Testis (tissue), 3 donors: ENCODE measurements around the gene STAT6. TPM values are rescaled to one million over a fixed set of nuclear protein-coding genes. Genes with fewer than 3 reads are reported as not detected.
A peak's percentile ranks its signal among the peaks of the same experiment; 100 is the strongest.

Source experiments
- DNase-seq: peaks from one replicate; pipeline ENCODE4 v3.0.0-alpha.2; 2019
- H3K27ac ChIP-seq, 2 donors: fragments of 200-600 bp; sonication (generic); one replicate each; pipeline ENCODE4 v1.5.1; 2019
- H3K27me3 ChIP-seq: fragments of 200-600 bp; sonication (generic); one replicate; pipeline ENCODE4 v1.5.1; 2019
- H3K36me3 ChIP-seq: fragments of 200-600 bp; sonication (generic); one replicate; pipeline ENCODE4 v1.5.1; 2017; ENCODE audit warnings: low read depth; ENCODE audit errors: missing control alignments
- H3K4me1 ChIP-seq: fragments of 200-600 bp; sonication (generic); one replicate; pipeline ENCODE4 v1.5.1; 2019
- H3K4me3 ChIP-seq, 2 donors: fragments of 200-600 bp; sonication (generic); one replicate each; pipeline ENCODE4 v1.5.1; 2017 to 2019
- H3K9me3 ChIP-seq: fragments of 200-600 bp; sonication (generic); one replicate; pipeline ENCODE4 v1.5.1; 2017
- POLR2A ChIP-seq: fragments of 450-650 bp; IDR thresholded peaks from one replicate; pipeline ENCODE4 v1.6.1; 2017; ENCODE audit warnings: antibody characterized with exemption, mild to moderate bottlenecking, moderate library complexity
- WGBS, 2 donors: methylation state at CpG; one replicate each; pipeline ENCODE4 v1.1.5; 2018; 5-methylcytosine and 5-hydroxymethylcytosine counted together
- intact Hi-C: fragments of 100-400 bp; cut with DNase I; formaldehyde crosslinking; loops from one replicate; pipeline ENCODE4 v1.15.1; 2023; ENCODE audit warnings: low total_unique reads
- polyA plus RNA-seq: library from polyadenylated mRNA; stranded (reverse); fragments of 350-450 nt; fragmentation: Illumina TruSeq; extraction: RNeasy Lipid Tissue Mini Kit (QIAGEN cat#74804); gene quantifications from one replicate; pipeline ENCODE4 v1.2.3, GENCODE V29; 2014; ENCODE audit warnings: low read depth, low replicate concordance; ENCODE audit not compliant: insufficient read depth
- total RNA-seq, 2 donors: library from RNA; depleted of rRNA; stranded (reverse); fragments of >200 nt; gene quantifications; one replicate each; pipeline ENCODE4 v1.2.3, GENCODE V29; 2016
- TF ChIP-seq, protein P1 (sequence below), 3 experiments: fragments of 450-650 bp in 2 of 3; fragments of 200-600 bp in 1 of 3; sonication (generic) in 1 of 3; IDR thresholded peaks; one replicate each; pipeline ENCODE4 v1.5.1; 2016 to 2019; ENCODE audit warnings: antibody characterized with exemption in 3 of 3, mild to moderate bottlenecking in 2 of 3, moderate library complexity in 1 of 3

The STAT6 gene
- total and polyA plus RNA-seq, 3 donors from 2014 or later = 53.2 to 81.5 (median 66.2) TPM

DNA sequence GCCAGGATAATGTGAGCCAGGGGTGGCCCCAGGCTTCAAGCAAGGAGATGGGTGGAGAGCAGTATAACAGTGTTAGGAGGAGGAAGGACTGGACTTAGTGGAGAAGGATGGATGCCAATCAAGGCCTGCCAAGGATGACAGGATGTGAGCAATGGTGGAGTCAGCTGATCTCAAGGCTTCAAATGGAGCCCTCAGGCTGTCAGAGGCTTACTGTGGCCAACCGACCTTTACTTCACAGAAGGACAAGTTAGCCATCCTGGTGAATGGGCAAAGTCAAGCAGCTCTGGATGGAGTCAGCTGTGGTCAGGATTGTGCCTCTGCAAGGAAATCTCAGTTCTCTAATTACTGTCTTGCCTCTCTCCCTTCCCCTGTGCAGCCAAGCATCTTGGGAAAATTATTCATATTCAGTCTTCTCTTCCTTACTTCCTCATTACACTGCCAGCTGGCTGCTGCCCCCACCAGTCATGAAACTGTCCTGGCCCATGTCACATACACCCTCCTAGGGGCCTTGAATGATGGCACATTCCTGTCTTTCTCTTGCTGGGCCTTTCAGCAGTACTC, 7.6 kb upstream of the STAT6 start:
- Histone ChIP-seq H3K4me3 (no peak overlapping the region), H3K9me3 (no peaks in the 10 kb centered on the region), H3K4me1 (no peaks in the 10 kb centered on the region), H3K27ac (no peak overlapping the region), H3K27me3 (no peaks in the 10 kb centered on the region), H3K36me3 (no peaks in the 10 kb centered on the region)
- DNase-seq = no peak
- intact Hi-C loops = loop anchor here (5.0 kb wide), 1 partner anchor 361 kb away; no protein-coding TSS in a partner anchor
- TF ChIP-seq, protein P1, sequence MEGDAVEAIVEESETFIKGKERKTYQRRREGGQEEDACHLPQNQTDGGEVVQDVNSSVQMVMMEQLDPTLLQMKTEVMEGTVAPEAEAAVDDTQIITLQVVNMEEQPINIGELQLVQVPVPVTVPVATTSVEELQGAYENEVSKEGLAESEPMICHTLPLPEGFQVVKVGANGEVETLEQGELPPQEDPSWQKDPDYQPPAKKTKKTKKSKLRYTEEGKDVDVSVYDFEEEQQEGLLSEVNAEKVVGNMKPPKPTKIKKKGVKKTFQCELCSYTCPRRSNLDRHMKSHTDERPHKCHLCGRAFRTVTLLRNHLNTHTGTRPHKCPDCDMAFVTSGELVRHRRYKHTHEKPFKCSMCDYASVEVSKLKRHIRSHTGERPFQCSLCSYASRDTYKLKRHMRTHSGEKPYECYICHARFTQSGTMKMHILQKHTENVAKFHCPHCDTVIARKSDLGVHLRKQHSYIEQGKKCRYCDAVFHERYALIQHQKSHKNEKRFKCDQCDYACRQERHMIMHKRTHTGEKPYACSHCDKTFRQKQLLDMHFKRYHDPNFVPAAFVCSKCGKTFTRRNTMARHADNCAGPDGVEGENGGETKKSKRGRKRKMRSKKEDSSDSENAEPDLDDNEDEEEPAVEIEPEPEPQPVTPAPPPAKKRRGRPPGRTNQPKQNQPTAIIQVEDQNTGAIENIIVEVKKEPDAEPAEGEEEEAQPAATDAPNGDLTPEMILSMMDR (IDR thresholded peaks at IDR 0.05) = no peak
- no peak for TF ChIP-seq POLR2A
- WGBS, 2 donors = 71 to 82% methylated on average over 1 of the region's 1 CpG

DNA sequence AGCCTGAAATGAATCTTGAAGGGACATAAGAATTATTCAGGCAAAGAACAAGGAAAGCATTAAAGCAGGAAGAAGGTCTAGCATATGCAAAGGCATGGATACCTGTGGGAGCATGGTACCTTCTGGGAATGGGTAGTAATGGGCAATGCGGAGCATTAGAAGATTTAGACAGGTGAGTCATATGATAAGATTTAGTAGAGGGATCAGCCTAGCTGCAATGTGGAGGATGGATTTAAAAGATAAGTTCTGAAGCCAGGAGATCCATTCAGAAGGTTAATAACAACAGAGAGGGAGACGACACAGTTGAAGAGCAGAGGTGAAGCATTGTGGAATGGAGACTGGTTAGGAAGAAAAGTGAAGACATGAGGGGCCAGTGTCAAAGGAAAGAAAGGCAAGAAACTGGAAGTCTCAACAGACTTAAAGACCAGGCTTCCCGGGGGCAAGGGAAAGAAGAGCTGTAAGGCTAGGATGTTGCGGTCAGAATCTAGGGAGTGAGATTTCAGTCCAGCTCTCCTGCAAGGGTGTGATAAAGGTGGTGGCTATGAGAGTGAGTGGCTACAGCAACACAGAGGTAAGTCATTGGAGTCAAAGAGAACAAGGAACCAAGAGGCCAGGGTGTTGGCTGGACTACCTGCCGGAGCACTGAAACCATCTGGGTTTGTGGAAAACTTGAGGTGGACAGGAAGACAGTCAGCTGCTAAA, 5.6 kb upstream of the STAT6 start:
- WGBS, 2 donors = 96 to 98% methylated on average over 5 of the region's 5 CpGs
- H3K4me1 ChIP-seq = no peaks in the 10 kb centered on the region
- no peak overlapping the region for H3K27ac ChIP-seq
- intact Hi-C loops = loop anchor here (5.0 kb wide), 1 partner anchor 359 kb away; no protein-coding TSS in a partner anchor
- H3K27me3 ChIP-seq = no peaks in the 10 kb centered on the region
- H3K9me3 ChIP-seq = no peaks in the 10 kb centered on the region
- no peak overlapping the region for H3K4me3 ChIP-seq
- DNase-seq = no peak
- TF ChIP-seq POLR2A = no peak
- TF ChIP-seq, protein P1 (IDR thresholded peaks at IDR 0.05) = no peak
- H3K36me3 ChIP-seq = no peaks in the 10 kb centered on the region

DNA sequence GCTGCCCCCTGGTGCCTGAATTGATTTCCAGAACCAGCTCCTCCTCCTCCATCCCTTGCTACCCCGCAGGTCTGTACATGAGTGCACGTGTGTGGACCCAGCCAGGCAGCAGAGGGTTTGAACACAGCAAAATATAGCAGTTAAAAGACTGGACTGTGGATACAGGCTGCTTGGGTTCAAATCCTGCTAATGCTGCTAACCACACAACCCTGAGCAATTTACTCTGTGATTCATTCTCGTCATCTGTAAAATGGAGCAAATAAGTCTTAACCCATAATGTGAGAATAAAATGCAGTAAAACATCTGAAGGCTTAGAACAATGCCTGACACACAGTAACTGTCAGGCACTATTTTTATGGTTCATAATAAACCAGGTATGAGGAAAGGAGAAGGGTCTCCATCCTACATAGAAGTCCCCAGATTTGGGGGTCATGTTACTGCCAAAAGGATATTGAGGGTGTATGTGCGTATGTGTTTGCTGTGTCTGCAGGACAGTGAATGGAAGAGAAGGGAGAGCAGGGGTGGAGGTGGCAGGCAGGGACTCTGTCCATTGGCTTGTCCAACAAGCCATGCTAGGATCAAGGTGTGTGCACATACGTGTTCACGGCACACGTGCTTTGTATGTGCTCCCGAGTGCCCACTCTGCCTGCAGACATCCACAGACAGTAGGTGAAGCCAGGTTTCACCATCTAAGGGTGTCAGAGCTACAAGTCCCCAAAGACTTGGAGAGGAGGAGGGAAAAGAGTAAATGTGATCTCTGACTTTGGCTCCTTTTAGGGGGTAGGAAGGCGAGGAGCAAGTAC, 1.5 kb upstream of the STAT6 start:
- 58 to 63% methylated on average over 9 of the region's 9 CpGs for WGBS, 2 donors
- peaks cover 9% of the 10 kb centered on the region for H3K4me1 ChIP-seq
- DNase-seq = peak; percentile 91
- TF ChIP-seq, protein P1 (IDR thresholded peaks at IDR 0.05) = peak in 1 of 3 experiments; percentile 78
- TF ChIP-seq POLR2A = no peak
- no peaks in the 10 kb centered on the region for H3K27me3 ChIP-seq
- H3K27ac ChIP-seq = peak overlapping the region; percentile 96 to 99
- H3K4me3 ChIP-seq = peak overlapping the region in 1 of 2 donors; percentile 71
- H3K36me3 ChIP-seq = no peaks in the 10 kb centered on the region
- intact Hi-C loops = loop anchor here (5.0 kb wide), 1 partner anchor 45 kb away; no protein-coding TSS in a partner anchor
- no peaks in the 10 kb centered on the region for H3K9me3 ChIP-seq

DNA sequence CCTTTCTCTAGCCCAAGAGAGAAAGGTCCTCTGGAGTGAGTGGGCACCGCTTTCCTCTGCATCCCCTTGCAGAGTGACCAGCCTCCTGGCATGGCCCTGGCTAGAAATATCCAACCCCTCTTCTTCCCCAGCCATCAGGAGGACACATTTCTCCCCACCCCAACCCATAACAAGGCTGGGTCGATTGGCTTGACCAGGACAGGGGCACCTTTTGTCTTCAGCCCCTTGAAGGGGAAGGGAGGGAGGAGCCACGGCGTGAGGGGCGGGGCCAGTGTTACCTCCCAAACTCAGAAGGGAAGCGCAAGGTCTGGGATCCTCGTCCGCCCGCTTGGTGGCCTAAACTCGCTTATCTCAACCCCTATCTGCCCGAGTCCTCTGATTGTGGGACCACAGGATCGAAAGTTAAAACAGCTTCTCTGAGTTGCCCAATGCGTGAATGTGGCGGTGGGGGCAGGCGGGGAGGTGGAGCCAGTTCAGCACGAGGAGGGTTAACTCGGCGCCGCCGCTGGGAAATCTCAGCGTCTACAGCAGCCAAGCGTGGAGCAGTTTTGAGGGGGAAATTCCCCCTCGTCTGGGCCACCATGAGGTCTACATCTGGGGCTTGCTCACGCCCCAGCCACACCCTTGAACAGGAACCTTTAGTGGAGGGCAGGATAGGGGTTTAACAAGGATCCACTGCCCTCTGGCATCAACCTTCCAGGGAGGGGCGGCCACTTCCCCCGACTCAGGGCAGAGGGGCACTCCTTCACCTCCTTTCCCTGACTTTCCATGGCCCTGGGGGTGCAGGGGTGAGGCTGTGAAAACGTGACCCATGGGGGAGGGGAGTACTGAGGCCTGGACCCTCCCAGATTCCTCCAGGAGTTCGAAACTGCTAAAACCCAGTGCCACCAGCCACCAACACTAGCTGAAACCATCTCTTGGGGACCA, 795 bp downstream of the STAT6 start:
- no peaks in the 10 kb centered on the region for H3K9me3 ChIP-seq
- H3K4me3 ChIP-seq = peak overlapping the region; percentile 67 to 71
- WGBS, 2 donors = 2 to 7% methylated on average over 11 to 28 of the region's 28 CpGs
- peak; percentile 86 for DNase-seq
- intact Hi-C loops = loop anchor here (5.0 kb wide), 1 partner anchor 43 kb away; no protein-coding TSS in a partner anchor
- H3K36me3 ChIP-seq = no peaks in the 10 kb centered on the region
- H3K4me1 ChIP-seq = peaks cover 12% of the 10 kb centered on the region
- no peak for TF ChIP-seq POLR2A
- TF ChIP-seq, protein P1 (IDR thresholded peaks at IDR 0.05) = no peak
- no peaks in the 10 kb centered on the region for H3K27me3 ChIP-seq
- peak overlapping the region; percentile 96 to 99 for H3K27ac ChIP-seq
